ENCODE data around the gene DDOST.

The DDOST gene

GRCh38 chr1:20661207-20662109, at the start of gene DDOST:
Gene DDOST, minus strand, starts transcription at chr1:20661369. Its CDS starts 19 bp downstream, at chr1:20661350.
- peak; percentile 100 for DNase-seq

- DNase-seq, result no peak
Measured at GRCh38 chr1:20710469-20711284, 49.5 kb upstream of the DDOST start.

GRCh38 chr1:20709868-20710267, 48.7 kb upstream of the DDOST start:
- DNase-seq, result no peak

- no peak for DNase-seq
Measured at GRCh38 chr1:20708891-20709290, 47.7 kb upstream of the DDOST start.

GRCh38 chr1:20708057-20708456, 46.9 kb upstream of the DDOST start:
- DNase-seq, result no peak

- DNase-seq, result no peak
Measured at GRCh38 chr1:20706841-20707240, 45.7 kb upstream of the DDOST start.

- DNase-seq, result no peak
Measured at GRCh38 chr1:20705203-20705755, 44.1 kb upstream of the DDOST start.

- DNase-seq, result no peak
Measured at GRCh38 chr1:20704390-20705202, 43.4 kb upstream of the DDOST start.

- DNase-seq, result no peak
Measured at GRCh38 chr1:20703124-20703756, 42.1 kb upstream of the DDOST start.

- DNase-seq, result no peak
Measured at GRCh38 chr1:20702416-20702815, 41.2 kb upstream of the DDOST start.

GRCh38 chr1:20701847-20702246, 40.7 kb upstream of the DDOST start:
- DNase-seq, result no peak

GRCh38 chr1:20701446-20701845, 40.3 kb upstream of the DDOST start:
- DNase-seq, result no peak

GRCh38 chr1:20700636-20701215, 39.6 kb upstream of the DDOST start:
- DNase-seq, result no peak

- DNase-seq, result no peak
Measured at GRCh38 chr1:20699558-20699957, 38.4 kb upstream of the DDOST start.

- no peak for DNase-seq
Measured at GRCh38 chr1:20698195-20698910, 37.2 kb upstream of the DDOST start.

GRCh38 chr1:20697563-20697962, 36.4 kb upstream of the DDOST start:
- DNase-seq, result no peak

GRCh38 chr1:20696397-20697333, 35.5 kb upstream of the DDOST start:
- DNase-seq, result peak; percentile 98

- DNase-seq, result no peak
Measured at GRCh38 chr1:20695515-20695914, 34.3 kb upstream of the DDOST start.

- no peak for DNase-seq
Measured at GRCh38 chr1:20693623-20694022, 32.5 kb upstream of the DDOST start.

- DNase-seq, result no peak
Measured at GRCh38 chr1:20691872-20692271, 30.7 kb upstream of the DDOST start.
